ENCODE results near the gene SPRR3.

- TF ChIP-seq, protein P1, sequence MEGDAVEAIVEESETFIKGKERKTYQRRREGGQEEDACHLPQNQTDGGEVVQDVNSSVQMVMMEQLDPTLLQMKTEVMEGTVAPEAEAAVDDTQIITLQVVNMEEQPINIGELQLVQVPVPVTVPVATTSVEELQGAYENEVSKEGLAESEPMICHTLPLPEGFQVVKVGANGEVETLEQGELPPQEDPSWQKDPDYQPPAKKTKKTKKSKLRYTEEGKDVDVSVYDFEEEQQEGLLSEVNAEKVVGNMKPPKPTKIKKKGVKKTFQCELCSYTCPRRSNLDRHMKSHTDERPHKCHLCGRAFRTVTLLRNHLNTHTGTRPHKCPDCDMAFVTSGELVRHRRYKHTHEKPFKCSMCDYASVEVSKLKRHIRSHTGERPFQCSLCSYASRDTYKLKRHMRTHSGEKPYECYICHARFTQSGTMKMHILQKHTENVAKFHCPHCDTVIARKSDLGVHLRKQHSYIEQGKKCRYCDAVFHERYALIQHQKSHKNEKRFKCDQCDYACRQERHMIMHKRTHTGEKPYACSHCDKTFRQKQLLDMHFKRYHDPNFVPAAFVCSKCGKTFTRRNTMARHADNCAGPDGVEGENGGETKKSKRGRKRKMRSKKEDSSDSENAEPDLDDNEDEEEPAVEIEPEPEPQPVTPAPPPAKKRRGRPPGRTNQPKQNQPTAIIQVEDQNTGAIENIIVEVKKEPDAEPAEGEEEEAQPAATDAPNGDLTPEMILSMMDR (conservative IDR thresholded peaks at IDR 0.05 in 1 of 2, IDR thresholded peaks at IDR 0.05 in 1 of 2; ENCODE audit: extremely low read depth in 1 of 2, insufficient read depth in 1 of 2, low read depth in 1 of 2, low read length in 2 of 2) = no peak
- TF ChIP-seq EZH2 (IDR thresholded peaks at IDR 0.05; ENCODE audit: borderline replicate concordance, low read length) = no peak
These were observed 31.1 kb upstream of the SPRR3 start, which contains the start of gene SPRR4 for GRCh38 chr1:152970495-152970894.

Data from mammary epithelial cell (primary cell).